Progenitor cell of endocrine pancreas (in vitro differentiated cells): ENCODE results near the gene GDI1. TPM values are rescaled to one million over a fixed set of nuclear protein-coding genes. Genes with fewer than 3 reads are reported as not detected.

ENCODE experiments used
- DNase-seq: peaks from one replicate; pipeline ENCODE4 v3.0.0; 2021; ENCODE audit warnings: low spot score; ENCODE audit not compliant: unreplicated experiment
- H3K27ac Mint-ChIP-seq: 2 replicates; pipeline ENCODE4 v1.8.0; 2021; ENCODE audit warnings: mild to moderate bottlenecking, moderate library complexity, mixed read lengths
- H3K27me3 Mint-ChIP-seq: 2 replicates; pipeline ENCODE4 v1.8.0; 2021; ENCODE audit warnings: mixed read lengths
- H3K36me3 Mint-ChIP-seq: 2 replicates; pipeline ENCODE4 v1.8.0; 2022; ENCODE audit warnings: mixed read lengths; ENCODE audit not compliant: insufficient read depth
- H3K4me1 Mint-ChIP-seq: 2 replicates; pipeline ENCODE4 v1.8.0; 2021; ENCODE audit warnings: low read depth, mixed read lengths
- H3K4me3 Mint-ChIP-seq: 2 replicates; pipeline ENCODE4 v1.8.0; 2021; ENCODE audit warnings: low read depth, mild to moderate bottlenecking, moderate library complexity, mixed read lengths
- H3K9me3 Mint-ChIP-seq: 2 replicates; pipeline ENCODE4 v1.8.0; 2021; ENCODE audit warnings: low read depth, mixed read lengths
- CTCF ChIP-seq: fragments of 200-600 bp; sonication (generic); IDR thresholded peaks from one replicate; pipeline ENCODE4 v1.5.0; 2021; ENCODE audit warnings: antibody characterized with exemption, mild to moderate bottlenecking; ENCODE audit not compliant: unreplicated experiment
- total RNA-seq: library from RNA; stranded (reverse); gene quantifications from 2 replicates; pipeline ENCODE4 v1.2.1, GENCODE V29; 2021

Gene GDI1
- total RNA-seq, 1 donor from 2014 or later = 151 TPM

GRCh38 chrX:154437971-154438893 is 1.3 kb downstream of the GDI1 start:
- no peak overlapping the region for H3K27ac Mint-ChIP-seq
- H3K36me3 Mint-ChIP-seq = peaks cover 5% of the 10 kb centered on the region
- H3K4me3 Mint-ChIP-seq = peak overlapping the region; percentile 81

GRCh38 chrX:154439841-154440240 is 2.9 kb downstream of the GDI1 start:
- Mint-ChIP-seq H3K27me3 (no peaks in the 10 kb centered on the region), H3K36me3 (peaks cover 3% of the 10 kb centered on the region), H3K27ac (no peak overlapping the region), H3K4me3 (no peak overlapping the region), H3K4me1 (peaks cover 4% of the 10 kb centered on the region), H3K9me3 (no peaks in the 10 kb centered on the region)
- no peak for DNase-seq
- no peak for TF ChIP-seq CTCF

More at GRCh38 chrX:154437971-154438893, 1.3 kb downstream of the GDI1 start:
- Mint-ChIP-seq H3K27me3 (no peaks in the 10 kb centered on the region), H3K4me1 (peaks cover 4% of the 10 kb centered on the region), H3K9me3 (no peaks in the 10 kb centered on the region)
- TF ChIP-seq CTCF = no peak
- no peak for DNase-seq

GRCh38 chrX:154440623-154441357 is 3.8 kb downstream of the GDI1 start:
- H3K9me3 Mint-ChIP-seq = no peaks in the 10 kb centered on the region
- no peak for DNase-seq
- no peak for TF ChIP-seq CTCF
- H3K36me3 Mint-ChIP-seq = peaks cover 3% of the 10 kb centered on the region
- H3K4me3 Mint-ChIP-seq = no peak overlapping the region
- H3K27me3 Mint-ChIP-seq = no peaks in the 10 kb centered on the region
- no peak overlapping the region for H3K27ac Mint-ChIP-seq
- peaks cover 4% of the 10 kb centered on the region for H3K4me1 Mint-ChIP-seq

- no peaks in the 10 kb centered on the region for H3K9me3 Mint-ChIP-seq
- TF ChIP-seq CTCF = no peak
- H3K4me1 Mint-ChIP-seq = peaks cover 4% of the 10 kb centered on the region
- no peak overlapping the region for H3K27ac Mint-ChIP-seq
- no peaks in the 10 kb centered on the region for H3K27me3 Mint-ChIP-seq
- DNase-seq = no peak
- no peak overlapping the region for H3K4me3 Mint-ChIP-seq
- peaks cover 5% of the 10 kb centered on the region for H3K36me3 Mint-ChIP-seq
Measured at GRCh38 chrX:154441564-154441963, 4.6 kb downstream of the GDI1 start.

- no peak for DNase-seq
- H3K9me3 Mint-ChIP-seq = peaks cover 3% of the 10 kb centered on the region
- peaks cover 7% of the 10 kb centered on the region for H3K36me3 Mint-ChIP-seq
- no peak for TF ChIP-seq CTCF
- no peaks in the 10 kb centered on the region for H3K27me3 Mint-ChIP-seq
- H3K4me1 Mint-ChIP-seq = peaks cover 4% of the 10 kb centered on the region
- no peak overlapping the region for H3K27ac Mint-ChIP-seq
- no peak overlapping the region for H3K4me3 Mint-ChIP-seq
Measured at GRCh38 chrX:154441984-154442707, 5.2 kb downstream of the GDI1 start.
